Erythroblast (primary cell): Measurements from ENCODE around the gene CEACAM19.

Experiments
- GATA1 ChIP-seq: IDR thresholded peaks from 2 replicates; pipeline ENCODE4 v1.6.1; 2011; ENCODE audit warnings: low read depth, mild to moderate bottlenecking, control low read depth, low read length, moderate library complexity
- POLR2A ChIP-seq: IDR thresholded peaks from 2 replicates; pipeline ENCODE4 v1.6.1; 2011; ENCODE audit warnings: mild to moderate bottlenecking, low read length

DNA sequence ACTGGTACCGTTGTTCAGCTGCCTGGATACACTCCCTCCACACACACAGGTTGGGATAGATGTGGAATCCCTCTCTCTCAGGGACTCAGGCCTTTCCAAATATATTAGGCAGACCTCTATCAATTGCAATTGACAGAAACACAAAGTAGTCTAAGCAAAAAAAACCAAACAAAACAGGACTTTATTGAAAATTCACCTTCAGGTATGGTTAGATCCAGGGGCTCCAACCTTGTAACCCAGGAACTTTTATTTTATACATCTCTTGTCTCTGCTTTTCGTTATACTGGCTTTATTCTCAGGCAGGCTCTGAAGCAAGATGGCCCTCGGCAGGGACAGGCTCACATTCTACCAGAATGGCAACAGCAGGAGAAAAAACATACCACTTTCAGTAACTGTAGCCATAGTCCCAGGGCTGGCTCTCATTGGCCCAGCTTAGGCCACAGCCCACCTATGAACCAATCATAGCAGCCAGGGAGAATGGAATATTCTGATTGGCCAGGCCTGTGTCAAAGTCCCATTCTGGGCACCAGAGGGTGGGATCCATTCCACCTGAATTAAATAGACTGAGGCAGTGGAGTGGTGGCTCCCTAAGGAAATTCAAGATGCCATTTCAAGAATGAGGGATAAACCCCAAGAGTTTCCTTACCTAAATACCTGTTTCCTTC, 13.1 kb upstream of the CEACAM19 start:
- TF ChIP-seq POLR2A, result no peak
- TF ChIP-seq GATA1, result no peak
